HepG2 (cell line): Measurements from ENCODE around the gene CSNK1D. TPM values are rescaled to one million over a fixed set of nuclear protein-coding genes. Genes with fewer than 3 reads are reported as not detected.
A peak's percentile ranks its signal among the peaks of the same experiment; 100 is the strongest.

ENCODE experiments used
- ATF6 ChIP-seq: sonication (generic); formaldehyde crosslinking; conservative IDR thresholded peaks from 2 replicates; pipeline ENCODE4 v1.4.0; 2020; ENCODE audit warnings: missing genetic modification reagents
- ELF4 ChIP-seq: sonication (generic); formaldehyde crosslinking; IDR thresholded peaks from 2 replicates; pipeline ENCODE4 v1.5.0; 2020; ENCODE audit warnings: missing genetic modification reagents, mild to moderate bottlenecking, moderate library complexity, borderline replicate concordance
- HDAC1 ChIP-seq: sonication (generic); formaldehyde crosslinking; IDR thresholded peaks from 2 replicates; pipeline ENCODE4 v1.5.1; 2020; ENCODE audit warnings: mild to moderate bottlenecking, missing genetic modification reagents
- IRF1 ChIP-seq: sonication (generic); formaldehyde crosslinking; IDR thresholded peaks from 2 replicates; pipeline ENCODE4 v1.4.0; 2020; ENCODE audit warnings: low read depth, mild to moderate bottlenecking, missing genetic modification reagents
- KDM6A ChIP-seq: IDR thresholded peaks from 2 replicates; pipeline ENCODE4 v1.6.1; 2016; ENCODE audit warnings: low read depth
- MAZ ChIP-seq, 2 experiments: sonication (generic) in 1 of 2; formaldehyde crosslinking in 1 of 2; IDR thresholded peaks; 2 replicates each; pipeline versions ENCODE4 v1.5.0 to v1.6.1; 2012 to 2020; ENCODE audit warnings: low read depth in 2 of 2, mild to moderate bottlenecking in 2 of 2, borderline replicate concordance in 1 of 2, improper control_type of control experiment in 1 of 2, low read length in 1 of 2, missing genetic modification reagents in 1 of 2, moderate library complexity in 1 of 2
- MIER3 ChIP-seq: IDR thresholded peaks from 2 replicates; pipeline ENCODE4 v1.6.1; 2016; ENCODE audit warnings: missing compliant biosample characterization, borderline replicate concordance
- NONO ChIP-seq, 2 experiments: fragments of 450-650 bp in 1 of 2; sonication (generic) in 1 of 2; formaldehyde crosslinking in 1 of 2; IDR thresholded peaks in 1 of 2; conservative IDR thresholded peaks in 1 of 2; 2 replicates each; pipeline versions ENCODE4 v1.6.1 to v1.8.0; 2017 to 2022; ENCODE audit warnings: mild to moderate bottlenecking in 1 of 2, missing genetic modification reagents in 1 of 2, moderate library complexity in 1 of 2
- RNF2 ChIP-seq: fragments of 450-650 bp; conservative IDR thresholded peaks from 2 replicates; pipeline ENCODE4 v1.6.1; 2016; ENCODE audit warnings: low read depth
- SATB2 ChIP-seq: sonication (generic); formaldehyde crosslinking; IDR thresholded peaks from 2 replicates; pipeline ENCODE4 v1.5.0; 2020; ENCODE audit warnings: missing genetic modification reagents
- THAP7 ChIP-seq: sonication (generic); formaldehyde crosslinking; IDR thresholded peaks from 2 replicates; pipeline ENCODE4 v1.8.1; 2023; ENCODE audit warnings: mild to moderate bottlenecking, missing genetic modification reagents
- TMF1 ChIP-seq: sonication (generic); formaldehyde crosslinking; IDR thresholded peaks from 2 replicates; pipeline ENCODE4 v1.8.1; 2022; ENCODE audit warnings: low read depth, missing genetic modification reagents
- ZBTB38 ChIP-seq: sonication (generic); formaldehyde crosslinking; IDR thresholded peaks from 2 replicates; pipeline ENCODE4 v1.5.1; 2020; ENCODE audit warnings: mild to moderate bottlenecking, missing genetic modification reagents
- ZNF33B ChIP-seq: sonication (generic); formaldehyde crosslinking; IDR thresholded peaks from 2 replicates; pipeline ENCODE4 v1.5.1; 2020; ENCODE audit warnings: mild to moderate bottlenecking, missing genetic modification reagents
- ZNF34 ChIP-seq: sonication (generic); formaldehyde crosslinking; IDR thresholded peaks from 2 replicates; pipeline ENCODE4 v1.4.0; 2020; ENCODE audit warnings: mild to moderate bottlenecking, missing genetic modification reagents, borderline replicate concordance
- ZNF343 ChIP-seq: sonication (generic); formaldehyde crosslinking; IDR thresholded peaks from 2 replicates; pipeline ENCODE4 v1.4.0; 2020; ENCODE audit warnings: mild to moderate bottlenecking, missing genetic modification reagents
- ZNF382 ChIP-seq: sonication (generic); formaldehyde crosslinking; IDR thresholded peaks from 2 replicates; pipeline ENCODE4 v1.5.0; 2020; ENCODE audit warnings: missing genetic modification reagents, mild to moderate bottlenecking, borderline replicate concordance
- ZNF431 ChIP-seq: sonication (generic); formaldehyde crosslinking; IDR thresholded peaks from 2 replicates; pipeline ENCODE4 v1.9.0; 2022; ENCODE audit warnings: missing genetic modification reagents, low read depth, mild to moderate bottlenecking, borderline replicate concordance
- ZNF44 ChIP-seq: sonication (generic); formaldehyde crosslinking; IDR thresholded peaks from 2 replicates; pipeline ENCODE4 v1.5.1; 2020; ENCODE audit warnings: mild to moderate bottlenecking, missing genetic modification reagents
- ZNF639 ChIP-seq: conservative IDR thresholded peaks from 2 replicates; pipeline ENCODE4 v1.6.1; 2018; ENCODE audit warnings: missing genetic modification reagents
- ZNF841 ChIP-seq: sonication (generic); formaldehyde crosslinking; IDR thresholded peaks from 2 replicates; pipeline ENCODE4 v1.8.1; 2023; ENCODE audit warnings: missing genetic modification reagents, borderline replicate concordance
- ZNF878 ChIP-seq: sonication (generic); formaldehyde crosslinking; IDR thresholded peaks from 2 replicates; pipeline ENCODE4 v1.8.1; 2023; ENCODE audit warnings: mild to moderate bottlenecking, missing genetic modification reagents, moderate library complexity
- polyA plus RNA-seq, 8 experiments: library from polyadenylated mRNA; depleted of rRNA in 3 of 8; stranded (reverse) in 7 of 8; unstranded in 1 of 8; fragments of >200 nt; fragmentation: Illumina TruSeq in 4 of 8; extraction: Trizol in 4 of 8; gene quantifications; 2 replicates each; pipeline versions ENCODE4 v1.2.1 to v1.2.3, GENCODE V29; 2011 to 2016; ENCODE audit warnings: low read depth in 4 of 8, missing spikeins in 1 of 8, mixed read lengths in 1 of 8; ENCODE audit not compliant: insufficient read depth in 1 of 8
- total RNA-seq, 5 experiments: library from RNA; depleted of rRNA; stranded (reverse); fragments of >200 nt; fragmentation: Illumina TruSeq; extraction: Trizol; gene quantifications; 2 replicates each; pipeline ENCODE4 v1.2.3, GENCODE V29; 2016; ENCODE audit warnings: low read depth in 1 of 5
- TF ChIP-seq, protein P1 (sequence below): sonication (generic); formaldehyde crosslinking; IDR thresholded peaks from 2 replicates; pipeline ENCODE4 v1.5.0; 2020; ENCODE audit warnings: mild to moderate bottlenecking, low read depth, missing genetic modification reagents, borderline replicate concordance

CSNK1D gene
- total and polyA plus RNA-seq, 2 of the 13 experiments (the other 11 are each of a cell fraction or from before 2014, with no cell fraction given), result 31.5 to 128 TPM

GRCh38 chr17:82302991-82303943 lies 29.8 kb upstream of the CSNK1D start (continued):
- TF ChIP-seq ZNF639 (CRISPR knock-in tag) (no peak), TMF1 (CRISPR knock-in tag) (no peak), ATF6 (CRISPR knock-in tag) (no peak), ZNF382 (no peak), THAP7 (CRISPR knock-in tag) (no peak), ZNF431 (no peak), ELF4 (CRISPR knock-in tag) (no peak), SATB2 (no peak), ZNF34 (no peak), ZNF44 (CRISPR knock-in tag) (no peak), MIER3 (CRISPR knock-in tag) (0 out of 2 replicates have a peak, but pooled peaks have one; percentile 71), ZNF343 (CRISPR knock-in tag) (no peak), ZBTB38 (CRISPR knock-in tag) (peak; percentile 88), KDM6A (CRISPR knock-in tag) (0 out of 2 replicates have a peak, but pooled peaks have one; percentile 39), ZNF878 (CRISPR knock-in tag) (no peak), MAZ (IDR thresholded peaks at IDR 0.05; ENCODE audit: borderline replicate concordance, low read depth, low read length) (no peak), MAZ (CRISPR knock-in tag; IDR thresholded peaks at IDR 0.05; ENCODE audit: low read depth) (peak; percentile 42; the same call in 1 of the 2 replicates), HDAC1 (CRISPR knock-in tag) (peak; percentile 87), IRF1 (CRISPR knock-in tag) (no peak), RNF2 (no peak), NONO (IDR thresholded peaks at IDR 0.05) (no peak), NONO (CRISPR knock-in tag; conservative IDR thresholded peaks at IDR 0.05) (no peak), ZNF33B (CRISPR knock-in tag) (0 out of 2 replicates have a peak, but pooled peaks have one; percentile 40), ZNF841 (CRISPR knock-in tag) (no peak)
- TF ChIP-seq, protein P1, sequence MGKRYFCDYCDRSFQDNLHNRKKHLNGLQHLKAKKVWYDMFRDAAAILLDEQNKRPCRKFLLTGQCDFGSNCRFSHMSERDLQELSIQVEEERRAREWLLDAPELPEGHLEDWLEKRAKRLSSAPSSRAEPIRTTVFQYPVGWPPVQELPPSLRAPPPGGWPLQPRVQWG (CRISPR knock-in tag), result no peak
